ENCODE data around the gene NDUFAF8.
A peak's percentile ranks its signal among the peaks of the same experiment; 100 is the strongest.

The NDUFAF8 gene

GRCh38 chr17:81230043-81230820 is 8.9 kb upstream of the NDUFAF8 start:
- no peak overlapping the region for H3K27ac ChIP-seq (ENCODE audit: low read length)
- no peaks in the 10 kb centered on the region for H3K27me3 ChIP-seq (ENCODE audit: insufficient read depth, low read length, poor library complexity)
- no peaks in the 10 kb centered on the region for H3K9me3 ChIP-seq (ENCODE audit: insufficient read depth, low read length, severe bottlenecking)
- H3K79me2 ChIP-seq (ENCODE audit: insufficient read depth, low read length): peaks cover 4% of the 10 kb centered on the region
- peaks cover 13% of the 10 kb centered on the region for H4K20me1 ChIP-seq (ENCODE audit: insufficient read depth, low read length)
- TF ChIP-seq CTCF (IDR thresholded peaks at IDR 0.05; ENCODE audit: borderline replicate concordance, extremely low read depth, low read length, poor library complexity, severe bottlenecking) (peak; percentile 58), EZH2 (IDR thresholded peaks at IDR 0.05; ENCODE audit: borderline replicate concordance, low read depth, low read length, severe bottlenecking) (no peak)
- no peak overlapping the region for H2AFZ ChIP-seq (ENCODE audit: low read depth, low read length)
- no peak for DNase-seq
- H3K9ac ChIP-seq (ENCODE audit: low read depth, low read length): no peak overlapping the region
- no peak overlapping the region for H3K4me2 ChIP-seq (ENCODE audit: insufficient read depth, low read length)
- H3K4me3 ChIP-seq (ENCODE audit: low read depth in 1 of 2, low read length in 2 of 2): no peak overlapping the region
- H3K36me3 ChIP-seq (ENCODE audit: insufficient read depth, low read length): peaks cover 54% of the 10 kb centered on the region
- H3K4me1 ChIP-seq (ENCODE audit: insufficient read depth, low read length): no peaks in the 10 kb centered on the region
- ATAC-seq (ENCODE audit: insufficient read depth, low read depth): no peak

DNA sequence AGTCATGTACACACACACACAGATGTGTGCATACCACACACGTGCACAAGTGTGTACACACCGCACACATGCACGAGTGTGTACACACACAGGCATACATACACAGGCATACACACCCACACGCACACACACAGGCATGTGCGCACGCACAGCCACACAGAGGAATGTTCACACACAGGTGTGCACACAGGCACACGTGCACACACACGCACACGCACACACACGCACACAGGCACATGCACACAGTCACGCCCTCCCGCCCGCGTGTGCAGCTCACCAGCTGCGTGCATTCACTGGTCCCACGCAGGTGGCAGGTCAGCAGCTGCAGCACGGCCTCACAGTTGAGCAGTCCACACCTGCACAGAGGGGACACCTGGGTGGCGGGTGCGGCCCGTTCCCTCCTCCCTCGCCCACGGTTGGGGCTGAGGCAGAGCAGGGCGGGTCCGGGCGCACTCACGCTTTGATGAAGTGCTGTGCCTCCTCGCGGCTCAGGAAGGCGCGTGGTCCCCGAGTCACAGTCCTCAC is 7.9 kb upstream of the NDUFAF8 start:
- no peak overlapping the region for H2AFZ ChIP-seq (ENCODE audit: low read depth, low read length)
- H3K9me3 ChIP-seq (ENCODE audit: insufficient read depth, low read length, severe bottlenecking): no peaks in the 10 kb centered on the region
- H3K4me3 ChIP-seq (ENCODE audit: low read depth in 1 of 2, low read length in 2 of 2): no peak overlapping the region
- no peak overlapping the region for H3K4me2 ChIP-seq (ENCODE audit: insufficient read depth, low read length)
- no peak for ATAC-seq (ENCODE audit: insufficient read depth, low read depth)
- no peak overlapping the region for H3K27ac ChIP-seq (ENCODE audit: low read length)
- H3K79me2 ChIP-seq (ENCODE audit: insufficient read depth, low read length): peaks cover 14% of the 10 kb centered on the region
- no peak for DNase-seq
- no peaks in the 10 kb centered on the region for H3K27me3 ChIP-seq (ENCODE audit: insufficient read depth, low read length, poor library complexity)
- H3K9ac ChIP-seq (ENCODE audit: low read depth, low read length): no peak overlapping the region
- peaks cover 64% of the 10 kb centered on the region for H3K36me3 ChIP-seq (ENCODE audit: insufficient read depth, low read length)
- peaks cover 20% of the 10 kb centered on the region for H4K20me1 ChIP-seq (ENCODE audit: insufficient read depth, low read length)
- no peak for TF ChIP-seq CTCF (IDR thresholded peaks at IDR 0.05; ENCODE audit: borderline replicate concordance, extremely low read depth, low read length, poor library complexity, severe bottlenecking)
- no peak for TF ChIP-seq EZH2 (IDR thresholded peaks at IDR 0.05; ENCODE audit: borderline replicate concordance, low read depth, low read length, severe bottlenecking)
- peaks cover 3% of the 10 kb centered on the region; the same call in 1 of the 2 replicates for H3K4me1 ChIP-seq (ENCODE audit: insufficient read depth, low read length)

GRCh38 chr17:81231766-81232581 is 7.1 kb upstream of the NDUFAF8 start:
- Histone ChIP-seq H2AFZ (ENCODE audit: low read depth, low read length) (no peak overlapping the region), H3K4me3 (ENCODE audit: low read depth in 1 of 2, low read length in 2 of 2) (no peak overlapping the region), H3K4me1 (ENCODE audit: insufficient read depth, low read length) (peaks cover 11% of the 10 kb centered on the region), H3K4me2 (ENCODE audit: insufficient read depth, low read length) (no peak overlapping the region), H4K20me1 (ENCODE audit: insufficient read depth, low read length) (peaks cover 23% of the 10 kb centered on the region), H3K9me3 (ENCODE audit: insufficient read depth, low read length, severe bottlenecking) (no peaks in the 10 kb centered on the region), H3K9ac (ENCODE audit: low read depth, low read length) (no peak overlapping the region), H3K36me3 (ENCODE audit: insufficient read depth, low read length) (peaks cover 65% of the 10 kb centered on the region), H3K27me3 (ENCODE audit: insufficient read depth, low read length, poor library complexity) (no peaks in the 10 kb centered on the region), H3K79me2 (ENCODE audit: insufficient read depth, low read length) (peaks cover 22% of the 10 kb centered on the region), H3K27ac (ENCODE audit: low read length) (no peak overlapping the region)
- DNase-seq (no peak), ATAC-seq (ENCODE audit: insufficient read depth, low read depth) (no peak)
- TF ChIP-seq EZH2 (IDR thresholded peaks at IDR 0.05; ENCODE audit: borderline replicate concordance, low read depth, low read length, severe bottlenecking): no peak
- no peak for TF ChIP-seq CTCF (IDR thresholded peaks at IDR 0.05; ENCODE audit: borderline replicate concordance, extremely low read depth, low read length, poor library complexity, severe bottlenecking)

All from DND-41 (cell line).